ENCODE measurements around the gene AEBP1. TPM values are rescaled to one million over a fixed set of nuclear protein-coding genes. Genes with fewer than 3 reads are reported as not detected.

The AEBP1 gene
- total RNA-seq, 1 donor = 148 TPM

GRCh38 chr7:44162785-44163395 is 58.7 kb downstream of the AEBP1 start:
- H3K4me3 ChIP-seq (ENCODE audit: low read depth, low read length) = no peak overlapping the region
- no peak for DNase-seq (ENCODE audit: low read depth)
- no peak for TF ChIP-seq CTCF (IDR thresholded peaks at IDR 0.05; ENCODE audit: insufficient read depth, low read depth, low read length)

- DNase-seq (ENCODE audit: low read depth) = peak; percentile 80
- no peak for TF ChIP-seq CTCF (IDR thresholded peaks at IDR 0.05; ENCODE audit: insufficient read depth, low read depth, low read length)
- no peak overlapping the region for H3K4me3 ChIP-seq (ENCODE audit: low read depth, low read length)
Observed at GRCh38 chr7:44163591-44163990, 59.4 kb downstream of the AEBP1 start.

Small RNA genes within 50 kb of the gene (small RNA-seq; reads per million reads assigned to genes)
- gene RNA5SP230 = not detected

Other genes with a start within 250 kb of the AEBP1 start
- 108 and 112 TPM in 2 replicates for gene MRPS24, start 234.8 kb upstream of the AEBP1 start, total RNA-seq
- 25.8 and 38.9 TPM in 2 replicates for gene URGCP, start 197.7 kb upstream of the AEBP1 start, total RNA-seq
- 9.7 and 11.7 TPM in 2 replicates for gene UBE2D4, start 177.9 kb upstream of the AEBP1 start, total RNA-seq
- not detected in 2 replicates for gene SPDYE1, start 106.4 kb upstream of the AEBP1 start, total RNA-seq
- 87.6 and 97.2 TPM in 2 replicates for gene DBNL, start 59.6 kb upstream of the AEBP1 start, total RNA-seq
- under 0.01 and 0.32 TPM in 2 replicates for gene PGAM2, start 38.8 kb upstream of the AEBP1 start, total RNA-seq
- gene POLM, start 21.8 kb upstream of the AEBP1 start, total RNA-seq = 13.8 and 19.0 TPM in 2 replicates
- gene POLD2, start 19.2 kb downstream of the AEBP1 start, total RNA-seq = 95.7 and 101 TPM in 2 replicates
- gene MYL7, start 37.0 kb downstream of the AEBP1 start, total RNA-seq = 0.43 TPM in 1 of 2 replicates, not detected in the other
- gene GCK, start 85.1 kb downstream of the AEBP1 start, total RNA-seq = 0.43 and 0.64 TPM in 2 replicates
- gene YKT6, start 96.6 kb downstream of the AEBP1 start, total RNA-seq = 108 and 119 TPM in 2 replicates
- under 0.01 TPM in 1 of 2 replicates, not detected in the other for gene CAMK2B, start 221.2 kb downstream of the AEBP1 start, total RNA-seq